ENCODE results near the gene DUT. TPM values are rescaled to one million over a fixed set of nuclear protein-coding genes. Genes with fewer than 3 reads are reported as not detected.

DUT gene
- total RNA-seq, 1 experiment from 2014 or later, result 224 TPM

GRCh38 chr15:48381861-48382260 lies 50.6 kb downstream of the DUT start:
- no peaks in the 10 kb centered on the region for H3K9me3 ChIP-seq (ENCODE audit: low read depth, low read length, poor library complexity, severe bottlenecking)
- CTCF ChIA-PET, result no interaction called here
- intact Hi-C loops (cut with micrococcal nuclease; ENCODE audit: unreplicated experiment), result no loop called here
- no peaks in the 10 kb centered on the region for H3K27me3 ChIP-seq (replicated peaks; ENCODE audit: insufficient read depth, low read depth, low read length, poor library complexity)
- no peak for DNase-seq (ENCODE audit: low spot score)
- POLR2A ChIA-PET (ENCODE audit: low non-redundant PET), result no interaction called here
- peak overlapping the region; percentile 18 for H3K27ac ChIP-seq (ENCODE audit: low read depth, low read length, poor library complexity, severe bottlenecking)
- no peak for TF ChIP-seq CTCF (conservative IDR thresholded peaks at IDR 0.05; ENCODE audit: low read depth, low read length)
- no peak for TF ChIP-seq EZH2 (IDR thresholded peaks at IDR 0.05; ENCODE audit: borderline replicate concordance, low read depth, low read length, poor library complexity, severe bottlenecking)
- peaks cover 18% of the 10 kb centered on the region for H3K4me1 ChIP-seq (ENCODE audit: insufficient read depth, low read length, poor library complexity, severe bottlenecking)
- H3K4me3 ChIP-seq (ENCODE audit: low read depth, low read length, poor library complexity, severe bottlenecking), result no peak overlapping the region
- BruUV-seq (replicated peaks), result no TSS peak
- no peaks in the 10 kb centered on the region for H3K36me3 ChIP-seq (ENCODE audit: insufficient read depth, low read length, poor library complexity, severe bottlenecking)

- POLR2A ChIA-PET (ENCODE audit: low non-redundant PET), result no interaction called here
- Histone ChIP-seq H3K36me3 (ENCODE audit: insufficient read depth, low read length, poor library complexity, severe bottlenecking) (no peaks in the 10 kb centered on the region), H3K27me3 (replicated peaks; ENCODE audit: insufficient read depth, low read depth, low read length, poor library complexity) (no peaks in the 10 kb centered on the region), H3K27ac (ENCODE audit: low read depth, low read length, poor library complexity, severe bottlenecking) (no peak overlapping the region), H3K4me3 (ENCODE audit: low read depth, low read length, poor library complexity, severe bottlenecking) (no peak overlapping the region), H3K4me1 (ENCODE audit: insufficient read depth, low read length, poor library complexity, severe bottlenecking) (peaks cover 18% of the 10 kb centered on the region), H3K9me3 (ENCODE audit: low read depth, low read length, poor library complexity, severe bottlenecking) (no peaks in the 10 kb centered on the region)
- CTCF ChIA-PET, result no interaction called here
- intact Hi-C loops (cut with micrococcal nuclease; ENCODE audit: unreplicated experiment), result no loop called here
- TF ChIP-seq EZH2 (IDR thresholded peaks at IDR 0.05; ENCODE audit: borderline replicate concordance, low read depth, low read length, poor library complexity, severe bottlenecking) (no peak), CTCF (conservative IDR thresholded peaks at IDR 0.05; ENCODE audit: low read depth, low read length) (no peak)
- DNase-seq (ENCODE audit: low spot score), result no peak
- BruUV-seq (replicated peaks), result no TSS peak
Measured at GRCh38 chr15:48383031-48383430, 51.8 kb downstream of the DUT start.

- Histone ChIP-seq H3K27ac (ENCODE audit: low read depth, low read length, poor library complexity, severe bottlenecking) (no peak overlapping the region), H3K4me1 (ENCODE audit: insufficient read depth, low read length, poor library complexity, severe bottlenecking) (peaks cover 25% of the 10 kb centered on the region), H3K36me3 (ENCODE audit: insufficient read depth, low read length, poor library complexity, severe bottlenecking) (no peaks in the 10 kb centered on the region), H3K4me3 (ENCODE audit: low read depth, low read length, poor library complexity, severe bottlenecking) (no peak overlapping the region), H3K27me3 (replicated peaks; ENCODE audit: insufficient read depth, low read depth, low read length, poor library complexity) (no peaks in the 10 kb centered on the region), H3K9me3 (ENCODE audit: low read depth, low read length, poor library complexity, severe bottlenecking) (no peaks in the 10 kb centered on the region)
- TF ChIP-seq CTCF (conservative IDR thresholded peaks at IDR 0.05; ENCODE audit: low read depth, low read length) (no peak), EZH2 (IDR thresholded peaks at IDR 0.05; ENCODE audit: borderline replicate concordance, low read depth, low read length, poor library complexity, severe bottlenecking) (no peak)
- intact Hi-C loops (cut with micrococcal nuclease; ENCODE audit: unreplicated experiment), result no loop called here
- DNase-seq (ENCODE audit: low spot score), result no peak
- no TSS peak for BruUV-seq (replicated peaks)
- ChIA-PET CTCF (no interaction called here), POLR2A (ENCODE audit: low non-redundant PET) (no interaction called here)
Measured at GRCh38 chr15:48384616-48385015, 53.4 kb downstream of the DUT start.

Data from A673 (cell line).